Measurements from ENCODE around the gene STAG1. TPM values are rescaled to one million over a fixed set of nuclear protein-coding genes. Genes with fewer than 3 reads are reported as not detected.

STAG1 gene
- total RNA-seq, 1 experiment from 2014 or later = 34.6 TPM

DNA sequence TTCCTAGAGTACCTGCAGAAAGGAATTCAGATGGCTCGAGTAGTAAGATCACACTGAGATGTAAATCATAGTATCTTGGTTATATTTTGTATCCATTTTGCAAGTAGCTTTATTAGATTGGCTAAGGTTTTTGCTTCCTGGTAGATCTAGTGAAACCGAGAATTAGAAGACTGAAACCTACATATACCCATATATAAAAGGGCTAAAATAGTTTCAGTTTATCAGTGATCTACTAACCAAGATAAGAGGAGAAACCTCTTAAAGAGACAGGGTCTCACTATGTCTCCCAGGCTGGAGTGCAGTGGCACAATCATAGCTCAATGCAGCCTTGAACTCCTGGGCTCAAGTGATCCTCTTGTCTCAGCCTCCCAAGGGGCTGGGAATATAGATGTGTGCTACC lies 366.7 kb downstream of the STAG1 start:
- no peak for TF ChIP-seq CTCF (conservative IDR thresholded peaks at IDR 0.05)
- H2BK20ac ChIP-seq (ENCODE audit: low read depth, low read length, poor library complexity, severe bottlenecking) = no peak overlapping the region
- no peak overlapping the region for H4K5ac ChIP-seq (ENCODE audit: insufficient read length, low read depth, low read length)
- H3K23ac ChIP-seq (ENCODE audit: insufficient read length, low read depth, low read length) = no peak overlapping the region
- no peaks in the 10 kb centered on the region for H3K79me2 ChIP-seq (ENCODE audit: insufficient read depth, low read length)
- no peak for DNase-seq
- no peaks in the 10 kb centered on the region for H3K4me1 ChIP-seq (ENCODE audit: insufficient read depth, low read length)
- no peak overlapping the region for H2BK120ac ChIP-seq (ENCODE audit: low read depth, low read length, poor library complexity, severe bottlenecking)
- H3K23me2 ChIP-seq (ENCODE audit: insufficient read length, low read depth, low read length, poor library complexity, severe bottlenecking) = no peaks in the 10 kb centered on the region
- no CpG with 5 or more reads among the region's 2 CpGs for WGBS (ENCODE audit: extremely low coverage, insufficient read length, low lambda C conversion rate)
- H2BK5ac ChIP-seq (ENCODE audit: insufficient read length, low read length) = no peak overlapping the region
- H2BK12ac ChIP-seq (ENCODE audit: insufficient read length, low read depth, low read length) = no peak overlapping the region
- H3K9ac ChIP-seq (ENCODE audit: extremely low read depth, insufficient read length, low read length) = no peak overlapping the region
- H4K20me1 ChIP-seq (ENCODE audit: control insufficient read depth, insufficient read depth, insufficient read length) = no peaks in the 10 kb centered on the region
- H2AFZ ChIP-seq (ENCODE audit: low read length) = no peak overlapping the region
- H3K14ac ChIP-seq (ENCODE audit: insufficient read depth, low read length) = no peak overlapping the region
- no peaks in the 10 kb centered on the region for H3K4me1 Mint-ChIP-seq
- no peaks in the 10 kb centered on the region for H3K9me3 Mint-ChIP-seq
- no peaks in the 10 kb centered on the region for H3K36me3 Mint-ChIP-seq (ENCODE audit: insufficient read depth in 1 of 3, low read depth in 3 of 3)
- no peak overlapping the region for H3K56ac ChIP-seq (ENCODE audit: insufficient read length, low read depth, low read length)
- H2BK15ac ChIP-seq (ENCODE audit: low read depth, low read length) = no peak overlapping the region
- H2AK5ac ChIP-seq (ENCODE audit: insufficient read length, low read length) = no peak overlapping the region
- H3K27me3 ChIP-seq (ENCODE audit: insufficient read depth, low read length) = no peaks in the 10 kb centered on the region
- H3K27ac Mint-ChIP-seq = no peak overlapping the region
- no peaks in the 10 kb centered on the region for H3K79me1 ChIP-seq (ENCODE audit: insufficient read depth, low read depth, low read length, poor library complexity, severe bottlenecking)
- no peaks in the 10 kb centered on the region for H3K27me3 Mint-ChIP-seq (ENCODE audit: low read depth)
- H3K9me3 ChIP-seq (ENCODE audit: control insufficient read depth, low read depth, low read length) = no peaks in the 10 kb centered on the region
- no peak overlapping the region for H3K18ac ChIP-seq (ENCODE audit: insufficient read length, low read depth, low read length)
- H4K91ac ChIP-seq (ENCODE audit: insufficient read length, low read depth, low read length) = no peak overlapping the region
- H3K4ac ChIP-seq (ENCODE audit: low read depth, low read length) = no peak overlapping the region
- no peak overlapping the region for H3K4me2 ChIP-seq (ENCODE audit: insufficient read depth, insufficient read length, low read length)
- H3K27ac ChIP-seq (ENCODE audit: insufficient read length, low read depth, low read length) = no peak overlapping the region
- no peak overlapping the region for H4K8ac ChIP-seq (replicated peaks; ENCODE audit: insufficient read length, low read depth, low read length)
- no peak overlapping the region for H3K4me3 Mint-ChIP-seq
- no peak overlapping the region for H3T11ph ChIP-seq (ENCODE audit: low read length)

All from H9 (cell line).